ENCODE data around the gene MANSC4.
"Not testable (repeated sequence)": the region's sequence is repeated elsewhere in the genome, so short reads cannot be mapped to it uniquely, and the experiment has no call there.

The MANSC4 gene

GRCh38 chr12:27747111-27747820, 32.8 kb downstream of the MANSC4 start:
- no peak for DNase-seq

- not testable (repeated sequence) for DNase-seq
These were observed 34.3 kb downstream of the MANSC4 start for GRCh38 chr12:27745734-27746133.

GRCh38 chr12:27743601-27744000, 36.4 kb downstream of the MANSC4 start:
- DNase-seq, result no peak

GRCh38 chr12:27734321-27734720, 45.7 kb downstream of the MANSC4 start:
- DNase-seq, result not testable (repeated sequence)

GRCh38 chr12:27733791-27734190, 46.2 kb downstream of the MANSC4 start:
- DNase-seq, result no peak

- DNase-seq, result peak in 1 of 2 donors; percentile 19
These were observed 46.9 kb downstream of the MANSC4 start for GRCh38 chr12:27733052-27733656.

- DNase-seq, result no peak
These were observed 47.8 kb downstream of the MANSC4 start for GRCh38 chr12:27732281-27732680.

GRCh38 chr12:27730097-27730588, 49.9 kb downstream of the MANSC4 start:
- no peak for DNase-seq

GRCh38 chr12:27723212-27723611, 56.8 kb downstream of the MANSC4 start:
- DNase-seq, result no peak

Data from bone marrow (tissue), 2 donors.